HL-60 (cell line): ENCODE data around the gene FLG2.

Experiments
- DNase-seq, 2 experiments: peaks; one replicate each; pipeline ENCODE4 v3.0.0-alpha.2; 2010 to 2020; ENCODE audit warnings: low read depth in 1 of 2, low spot score in 1 of 2
- H3K27ac ChIP-seq: fragments of 250-450 bp; sonication (Bioruptor Pico); replicated peaks from 2 replicates; pipeline ENCODE4 v1.5.1; 2020; ENCODE audit warnings: mild to moderate bottlenecking, moderate library complexity
- H3K27me3 ChIP-seq: fragments of 250-450 bp; sonication (Bioruptor Pico); 2 replicates; pipeline ENCODE4 v1.5.1; 2021; ENCODE audit warnings: mild to moderate bottlenecking, moderate library complexity; ENCODE audit not compliant: insufficient read depth, poor library complexity, severe bottlenecking
- H3K4me3 ChIP-seq: replicated peaks from 2 replicates; pipeline ENCODE4 v1.5.1; 2011; ENCODE audit warnings: mild to moderate bottlenecking, control low read depth, low read length; ENCODE audit not compliant: insufficient read depth
- CTCF ChIP-seq: IDR thresholded peaks from one replicate; pipeline ENCODE4 v1.5.1; 2011; ENCODE audit warnings: low read length, control low read depth, inconsistent platforms; ENCODE audit not compliant: insufficient read depth
- GABPA ChIP-seq: IDR thresholded peaks from 2 replicates; pipeline ENCODE4 v1.6.1; 2012; ENCODE audit warnings: low read depth
- POLR2AphosphoS5 ChIP-seq: IDR thresholded peaks from 2 replicates; pipeline ENCODE4 v1.6.1; 2012; ENCODE audit warnings: low read depth
- REST ChIP-seq: IDR thresholded peaks from 2 replicates; pipeline ENCODE4 v1.6.1; 2012; ENCODE audit warnings: low read depth; ENCODE audit not compliant: insufficient replicate concordance
- SPI1 ChIP-seq: IDR thresholded peaks from 2 replicates; pipeline ENCODE4 v1.6.1; 2012; ENCODE audit warnings: low read depth, mild to moderate bottlenecking, borderline replicate concordance

The FLG2 gene

DNA sequence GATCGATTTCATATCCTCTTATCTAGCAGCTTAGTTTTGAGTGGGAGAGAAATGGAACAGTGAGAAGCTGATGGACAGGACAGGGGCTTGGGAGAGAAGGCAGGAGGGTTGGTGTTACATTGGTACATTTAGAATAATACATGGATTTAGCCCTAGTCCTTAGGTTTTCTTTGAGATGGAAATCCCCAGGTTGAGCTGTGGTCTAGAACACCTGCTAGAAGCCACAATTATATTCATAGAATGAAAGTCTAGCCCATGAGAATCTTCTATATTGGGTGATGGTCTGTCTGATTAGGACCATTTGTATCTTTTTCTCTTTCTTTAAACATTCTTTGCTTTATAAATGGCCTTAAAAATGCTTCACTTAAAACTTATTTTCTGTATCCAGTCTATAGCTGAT lies 34.3 kb upstream of the FLG2 start:
- TF ChIP-seq SPI1, result no peak
- no peak for TF ChIP-seq POLR2AphosphoS5
- no peak overlapping the region for H3K4me3 ChIP-seq
- DNase-seq, result no peak
- peaks cover 11% of the 10 kb centered on the region for H3K27me3 ChIP-seq
- H3K27ac ChIP-seq, result no peak overlapping the region

- Histone ChIP-seq H3K27me3 (peaks cover 11% of the 10 kb centered on the region), H3K27ac (no peak overlapping the region), H3K4me3 (no peak overlapping the region)
- TF ChIP-seq REST (no peak), SPI1 (no peak), GABPA (no peak)
- no peak for DNase-seq
Measured at GRCh38 chr1:152392909-152393308, 33.1 kb upstream of the FLG2 start.

DNA sequence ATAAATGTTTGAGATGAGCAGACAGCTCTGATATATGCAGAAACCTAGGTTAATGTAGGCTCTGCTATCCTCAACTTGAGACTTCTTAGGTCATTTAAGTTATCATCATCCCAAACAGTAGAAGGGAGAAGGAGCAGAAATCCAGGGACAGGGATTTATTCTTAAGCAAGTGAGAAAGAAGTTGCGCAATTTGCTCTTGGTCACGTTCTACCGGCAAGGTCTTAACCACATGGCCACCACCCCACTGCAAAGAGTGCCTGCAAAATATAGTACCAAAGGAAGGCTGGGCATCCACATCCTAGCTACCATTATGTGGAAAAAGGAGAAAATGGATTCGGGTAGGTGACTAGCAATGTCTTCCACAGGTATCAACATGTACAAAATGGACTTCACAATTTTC lies 29.1 kb upstream of the FLG2 start:
- Histone ChIP-seq H3K27ac (no peak overlapping the region), H3K4me3 (no peak overlapping the region), H3K27me3 (peaks cover 11% of the 10 kb centered on the region)
- TF ChIP-seq CTCF (no peak), GABPA (no peak), SPI1 (no peak), REST (no peak), POLR2AphosphoS5 (no peak)
- DNase-seq, result peak in 1 of 2 experiments; percentile 8

- Histone ChIP-seq H3K4me3 (no peak overlapping the region), H3K27me3 (peaks cover 9% of the 10 kb centered on the region), H3K27ac (no peak overlapping the region)
- DNase-seq, result no peak
- TF ChIP-seq REST (no peak), GABPA (no peak), CTCF (no peak), POLR2AphosphoS5 (no peak), SPI1 (no peak)
Measured at GRCh38 chr1:152386940-152387339, 27.1 kb upstream of the FLG2 start.
